ENCODE measurements around the gene ATP13A2. TPM values are rescaled to one million over a fixed set of nuclear protein-coding genes. Genes with fewer than 3 reads are reported as not detected.

The ATP13A2 gene
- polyA plus RNA-seq, 3 donors, result 17.6 to 37.8 (median 19.5) TPM

DNA sequence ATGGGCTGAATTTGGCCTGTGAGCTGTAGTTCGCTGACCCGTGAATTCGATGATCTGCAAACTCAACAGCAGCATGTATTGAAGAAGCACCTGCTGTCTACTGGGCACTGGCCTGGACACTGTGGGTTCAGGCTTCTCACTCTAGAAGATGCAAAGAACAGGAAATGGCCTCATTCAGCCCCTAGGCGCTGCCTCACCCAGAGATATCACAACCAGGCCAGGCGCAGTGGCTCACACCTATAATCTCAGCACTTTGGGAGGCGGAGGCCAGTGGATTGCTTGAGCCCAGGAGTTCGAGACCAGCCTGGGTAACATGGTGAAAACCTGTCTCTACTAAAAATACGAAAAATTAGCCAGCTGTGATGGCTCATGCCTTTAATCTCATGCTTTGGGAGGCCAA, 55.0 kb downstream of the ATP13A2 start:
- Histone ChIP-seq H2AFZ (ENCODE audit: insufficient read depth, low read depth, low read length, poor library complexity, severe bottlenecking) (no peak overlapping the region), H3K9ac (ENCODE audit: insufficient read depth, low read length, poor library complexity, severe bottlenecking) (no peak overlapping the region), H3K4me2 (replicated peaks; ENCODE audit: extremely low read depth, low read length, poor library complexity, severe bottlenecking) (no peak overlapping the region), H4K20me1 (ENCODE audit: insufficient read depth, low read length) (no peaks in the 10 kb centered on the region), H3K36me3 (replicated peaks in 1 of 2; ENCODE audit: control insufficient read depth in 1 of 2, insufficient read depth in 2 of 2, low read length in 2 of 2) (peaks cover 2 to 7% of the 10 kb centered on the region in 2 donors), H3K27me3 (ENCODE audit: control insufficient read depth in 2 of 2, insufficient read depth in 2 of 2, low read length in 2 of 2) (no peaks in the 10 kb centered on the region), H3K9me3 (replicated peaks in 1 of 2; ENCODE audit: control insufficient read depth in 1 of 2, insufficient read depth in 1 of 2, low read length in 2 of 2) (no peaks in the 10 kb centered on the region), H3K4me3 (replicated peaks in 1 of 3; ENCODE audit: low read depth in 2 of 3, low read length in 3 of 3) (no peak overlapping the region), H3K27ac (ENCODE audit: low read depth in 1 of 2, low read length in 2 of 2) (no peak overlapping the region), H3K4me1 (ENCODE audit: control insufficient read depth in 1 of 2, insufficient read depth in 2 of 2, low read length in 2 of 2) (peaks cover 5 to 10% of the 10 kb centered on the region in 2 donors), H3K79me2 (ENCODE audit: insufficient read depth, low read length) (no peaks in the 10 kb centered on the region)
- Mint-ChIP-seq H3K27ac (no peak overlapping the region), H3K9me3 (peaks cover 0 to 2% (median 0%) of the 10 kb centered on the region in 7 donors), H3K4me1 (peaks cover 9% of the 10 kb centered on the region), H3K4me3 (no peak overlapping the region), H3K36me3 (peaks cover 3 to 7% of the 10 kb centered on the region in 2 donors), H3K27me3 (ENCODE audit: low read depth in 3 of 3) (peaks cover 0 to 5% (median 1%) of the 10 kb centered on the region in 3 donors)
- 95% methylated on average over 7 of the region's 8 CpGs for WGBS (ENCODE audit: insufficient coverage)
- no peak for DNase-seq
- intact Hi-C loops (cut with micrococcal nuclease), result no loop called here
- TF ChIP-seq, protein P1, sequence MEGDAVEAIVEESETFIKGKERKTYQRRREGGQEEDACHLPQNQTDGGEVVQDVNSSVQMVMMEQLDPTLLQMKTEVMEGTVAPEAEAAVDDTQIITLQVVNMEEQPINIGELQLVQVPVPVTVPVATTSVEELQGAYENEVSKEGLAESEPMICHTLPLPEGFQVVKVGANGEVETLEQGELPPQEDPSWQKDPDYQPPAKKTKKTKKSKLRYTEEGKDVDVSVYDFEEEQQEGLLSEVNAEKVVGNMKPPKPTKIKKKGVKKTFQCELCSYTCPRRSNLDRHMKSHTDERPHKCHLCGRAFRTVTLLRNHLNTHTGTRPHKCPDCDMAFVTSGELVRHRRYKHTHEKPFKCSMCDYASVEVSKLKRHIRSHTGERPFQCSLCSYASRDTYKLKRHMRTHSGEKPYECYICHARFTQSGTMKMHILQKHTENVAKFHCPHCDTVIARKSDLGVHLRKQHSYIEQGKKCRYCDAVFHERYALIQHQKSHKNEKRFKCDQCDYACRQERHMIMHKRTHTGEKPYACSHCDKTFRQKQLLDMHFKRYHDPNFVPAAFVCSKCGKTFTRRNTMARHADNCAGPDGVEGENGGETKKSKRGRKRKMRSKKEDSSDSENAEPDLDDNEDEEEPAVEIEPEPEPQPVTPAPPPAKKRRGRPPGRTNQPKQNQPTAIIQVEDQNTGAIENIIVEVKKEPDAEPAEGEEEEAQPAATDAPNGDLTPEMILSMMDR (IDR thresholded peaks at IDR 0.05), result no peak

DNA sequence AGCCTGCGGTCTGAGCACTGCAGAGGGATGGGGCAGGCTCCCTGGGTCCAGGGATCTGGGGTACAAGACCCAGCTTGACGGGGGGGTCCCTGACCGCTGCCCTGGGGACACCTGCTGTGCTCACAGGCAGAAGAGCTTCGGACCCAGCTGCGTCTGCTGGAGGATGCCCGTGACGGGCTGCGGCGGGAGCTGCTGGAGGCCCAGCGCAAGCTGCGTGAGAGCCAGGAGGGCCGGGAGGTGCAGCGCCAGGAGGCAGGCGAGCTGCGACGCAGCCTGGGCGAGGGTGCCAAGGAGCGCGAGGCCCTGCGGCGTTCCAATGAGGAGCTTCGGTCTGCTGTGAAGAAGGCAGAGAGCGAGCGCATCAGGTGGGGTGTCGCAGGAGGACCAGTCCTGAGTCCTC, 56.5 kb downstream of the ATP13A2 start:
- intact Hi-C loops (cut with micrococcal nuclease), result no loop called here

More for the DNA sequence above, 56.5 kb downstream of the ATP13A2 start:
- TF ChIP-seq, protein P1 (IDR thresholded peaks at IDR 0.05), result no peak
- H3K4me3 ChIP-seq (replicated peaks in 1 of 3; ENCODE audit: low read depth in 2 of 3, low read length in 3 of 3), result no peak overlapping the region
- WGBS (ENCODE audit: insufficient coverage), result 97% methylated on average over 25 of the region's 25 CpGs
- no peak overlapping the region for H3K4me2 ChIP-seq (replicated peaks; ENCODE audit: extremely low read depth, low read length, poor library complexity, severe bottlenecking)
- peaks cover 2 to 7% of the 10 kb centered on the region in 2 donors for H3K36me3 ChIP-seq (replicated peaks in 1 of 2; ENCODE audit: control insufficient read depth in 1 of 2, insufficient read depth in 2 of 2, low read length in 2 of 2)
- Mint-ChIP-seq H3K4me3 (no peak overlapping the region), H3K9me3 (peaks cover 0 to 2% (median 0%) of the 10 kb centered on the region in 7 donors), H3K36me3 (peaks cover 3 to 7% of the 10 kb centered on the region in 2 donors), H3K27me3 (ENCODE audit: low read depth in 3 of 3) (peaks cover 0 to 3% (median 1%) of the 10 kb centered on the region in 3 donors), H3K27ac (no peak overlapping the region), H3K4me1 (peaks cover 2% of the 10 kb centered on the region)
- H3K79me2 ChIP-seq (ENCODE audit: insufficient read depth, low read length), result no peaks in the 10 kb centered on the region
- H3K9ac ChIP-seq (ENCODE audit: insufficient read depth, low read length, poor library complexity, severe bottlenecking), result no peak overlapping the region
- no peaks in the 10 kb centered on the region for H3K9me3 ChIP-seq (replicated peaks in 1 of 2; ENCODE audit: control insufficient read depth in 1 of 2, insufficient read depth in 1 of 2, low read length in 2 of 2)
- peaks cover 0 to 2% of the 10 kb centered on the region in 2 donors for H3K4me1 ChIP-seq (ENCODE audit: control insufficient read depth in 1 of 2, insufficient read depth in 2 of 2, low read length in 2 of 2)
- no peak overlapping the region for H2AFZ ChIP-seq (ENCODE audit: insufficient read depth, low read depth, low read length, poor library complexity, severe bottlenecking)
- no peaks in the 10 kb centered on the region for H3K27me3 ChIP-seq (ENCODE audit: control insufficient read depth in 2 of 2, insufficient read depth in 2 of 2, low read length in 2 of 2)
- H3K27ac ChIP-seq (ENCODE audit: low read depth in 1 of 2, low read length in 2 of 2), result no peak overlapping the region
- DNase-seq, result no peak
- no peaks in the 10 kb centered on the region for H4K20me1 ChIP-seq (ENCODE audit: insufficient read depth, low read length)
